B cell (primary cell): ENCODE results near the gene NRN1L. TPM values are rescaled to one million over a fixed set of nuclear protein-coding genes. Genes with fewer than 3 reads are reported as not detected.
A peak's percentile ranks its signal among the peaks of the same experiment; 100 is the strongest.

ENCODE experiments used
- ATAC-seq: fragments of 200-7000 bp; cut with Tn5 transposase; one replicate; pipeline ENCODE4 v1.10.0; 2021; ENCODE audit warnings: low read depth, mild to moderate bottlenecking, moderate number of reproducible peaks, moderate library complexity
- CTCF ChIA-PET: fragments of 350-600 bp; sonication (Branson Sonifier 250); formaldehyde crosslinking; loops from one replicate; lab custom pipeline; 2021; ENCODE audit warnings: antibody characterized with exemption, inconsistent platforms; lab: Charles Lee
- POLR2A ChIA-PET: fragments of 350-600 bp; sonication (Branson Sonifier 250); formaldehyde crosslinking; loops from one replicate; lab custom pipeline; 2021; ENCODE audit warnings: antibody characterized with exemption; lab: Charles Lee
- DNase-seq: peaks from one replicate; pipeline ENCODE4 v3.0.0; 2013
- H2AFZ ChIP-seq: 2 replicates; pipeline ENCODE4 v1.6.1; 2012; ENCODE audit warnings: mild to moderate bottlenecking, low read depth, low read length; ENCODE audit not compliant: insufficient read depth, poor library complexity, severe bottlenecking
- H3K27ac ChIP-seq, 2 donors: 1 replicate in 1 of 2; 2 replicates in 1 of 2; pipeline ENCODE4 v1.5.1; 2012 to 2013; ENCODE audit warnings: low read length in 2 of 2, mild to moderate bottlenecking in 2 of 2, moderate library complexity in 1 of 2
- H3K27me3 ChIP-seq, 4 experiments: fragments of 200-600 bp in 1 of 4; sonication (generic) in 1 of 4; replicated peaks in 1 of 4; 1 replicate in 2 of 4; 2 replicates in 2 of 4; pipeline versions ENCODE4 v1.6.1 to v1.7.0; 2013 to 2016; ENCODE audit warnings: low read length in 3 of 4, mild to moderate bottlenecking in 2 of 4, mixed read lengths in 1 of 4, moderate library complexity in 1 of 4; ENCODE audit not compliant: insufficient read depth in 4 of 4, control insufficient read depth in 3 of 4; ENCODE audit errors: control extremely low read depth in 1 of 4
- H3K36me3 ChIP-seq, 2 experiments: replicated peaks in 1 of 2; 1 replicate in 1 of 2; 2 replicates in 1 of 2; pipeline versions ENCODE4 v1.6.1 to v1.7.1; 2013; ENCODE audit warnings: low read length in 1 of 2; ENCODE audit not compliant: insufficient read depth in 2 of 2, control insufficient read depth in 1 of 2; ENCODE audit errors: control extremely low read depth in 1 of 2, extremely low read depth in 1 of 2
- H3K4me1 ChIP-seq, 2 donors: fragments of 200-600 bp in 1 of 2; sonication (generic) in 1 of 2; 1 replicate in 1 of 2; 2 replicates in 1 of 2; pipeline versions ENCODE4 v1.5.1 to v1.6.1; 2013 to 2017; ENCODE audit warnings: low read length in 2 of 2; ENCODE audit not compliant: control insufficient read depth in 2 of 2, insufficient read depth in 2 of 2
- H3K4me2 ChIP-seq: replicated peaks from 2 replicates; pipeline ENCODE3; 2012; ENCODE audit warnings: mild to moderate bottlenecking, low read depth, low read length; ENCODE audit not compliant: poor library complexity, severe bottlenecking
- H3K4me3 ChIP-seq, 5 experiments: fragments of 200-600 bp in 1 of 5; sonication (generic) in 1 of 5; 1 replicate in 3 of 5; 2 replicates in 2 of 5; pipeline versions ENCODE4 v1.5.1 to v1.7.0; 2011 to 2016; ENCODE audit warnings: low read length in 4 of 5, mild to moderate bottlenecking in 4 of 5, low read depth in 2 of 5, control low read depth in 1 of 5, moderate library complexity in 1 of 5; ENCODE audit not compliant: insufficient read depth in 1 of 5; ENCODE audit errors: control extremely low read depth in 1 of 5, extremely low read depth in 1 of 5
- H3K79me2 ChIP-seq: fragments of 200-600 bp; sonication (generic); one replicate; pipeline ENCODE4 v1.6.0; 2016; ENCODE audit warnings: low read length; ENCODE audit not compliant: control insufficient read depth, insufficient read depth
- H3K9ac ChIP-seq: fragments of 200-600 bp; sonication (generic); 2 replicates; pipeline ENCODE4 v1.6.1; 2017; ENCODE audit warnings: mild to moderate bottlenecking, low read length, moderate library complexity
- H3K9me3 ChIP-seq, 3 donors: one replicate each; pipeline versions ENCODE4 v1.6.1 to v1.7.1; 2013; ENCODE audit warnings: low read length in 2 of 3; ENCODE audit not compliant: control insufficient read depth in 2 of 3, insufficient read depth in 1 of 3; ENCODE audit errors: control extremely low read depth in 1 of 3
- H4K20me1 ChIP-seq: 2 replicates; pipeline ENCODE4 v1.6.0; 2012; ENCODE audit warnings: mild to moderate bottlenecking, low read length; ENCODE audit not compliant: insufficient read depth, control insufficient read depth, poor library complexity, severe bottlenecking
- H3K27ac Mint-ChIP-seq: one replicate; pipeline ENCODE4 v1.8.0; 2021; ENCODE audit warnings: mixed read lengths
- H3K27me3 Mint-ChIP-seq: one replicate; pipeline ENCODE4 v1.8.0; 2021; ENCODE audit warnings: mixed read lengths
- H3K4me1 Mint-ChIP-seq: one replicate; pipeline ENCODE4 v1.8.0; 2021; ENCODE audit warnings: mixed read lengths
- H3K4me3 Mint-ChIP-seq: one replicate; pipeline ENCODE4 v1.8.0; 2021; ENCODE audit warnings: mixed read lengths
- H3K9me3 Mint-ChIP-seq: one replicate; pipeline ENCODE4 v1.8.0; 2022; ENCODE audit warnings: mixed read lengths; ENCODE audit not compliant: insufficient read depth
- CTCF ChIP-seq: fragments of 200-600 bp; IDR thresholded peaks from one replicate; pipeline ENCODE4 v1.8.0; 2022; ENCODE audit warnings: antibody characterized with exemption, mild to moderate bottlenecking
- EZH2 ChIP-seq: IDR thresholded peaks from 2 replicates; pipeline ENCODE4 v1.6.1; 2012; ENCODE audit warnings: borderline replicate concordance, low read depth, mild to moderate bottlenecking, moderate library complexity, low read length; ENCODE audit not compliant: insufficient read depth, poor library complexity, severe bottlenecking
- WGBS: methylation state at CpG from one replicate; pipeline ENCODE4 v1.1.5; 2013; ENCODE audit warnings: missing lambda C conversion rate; ENCODE audit not compliant: insufficient coverage; 5-methylcytosine and 5-hydroxymethylcytosine counted together
- intact Hi-C: fragments of 100-400 bp; cut with micrococcal nuclease; formaldehyde crosslinking; loops from one replicate; pipeline ENCODE4 v1.10.0; 2022
- polyA plus RNA-seq: library from polyadenylated mRNA; depleted of rRNA; stranded (reverse); fragments of >200 nt; gene quantifications from 2 replicates; pipeline ENCODE4 v1.2.3, GENCODE V29; 2012
- total RNA-seq, 2 donors: library from RNA; stranded (reverse); fragments of 120-200 nt in 1 of 2; gene quantifications; 1 replicate in 1 of 2; 2 replicates in 1 of 2; pipeline versions ENCODE4 v1.2.3 to v1.2.4, GENCODE V29; 2013 to 2022

NRN1L gene
- total and polyA plus RNA-seq, 2 donors (not counting 1 experiment from before 2014, with no cell fraction given): 2.1 to 4.1 TPM

DNA sequence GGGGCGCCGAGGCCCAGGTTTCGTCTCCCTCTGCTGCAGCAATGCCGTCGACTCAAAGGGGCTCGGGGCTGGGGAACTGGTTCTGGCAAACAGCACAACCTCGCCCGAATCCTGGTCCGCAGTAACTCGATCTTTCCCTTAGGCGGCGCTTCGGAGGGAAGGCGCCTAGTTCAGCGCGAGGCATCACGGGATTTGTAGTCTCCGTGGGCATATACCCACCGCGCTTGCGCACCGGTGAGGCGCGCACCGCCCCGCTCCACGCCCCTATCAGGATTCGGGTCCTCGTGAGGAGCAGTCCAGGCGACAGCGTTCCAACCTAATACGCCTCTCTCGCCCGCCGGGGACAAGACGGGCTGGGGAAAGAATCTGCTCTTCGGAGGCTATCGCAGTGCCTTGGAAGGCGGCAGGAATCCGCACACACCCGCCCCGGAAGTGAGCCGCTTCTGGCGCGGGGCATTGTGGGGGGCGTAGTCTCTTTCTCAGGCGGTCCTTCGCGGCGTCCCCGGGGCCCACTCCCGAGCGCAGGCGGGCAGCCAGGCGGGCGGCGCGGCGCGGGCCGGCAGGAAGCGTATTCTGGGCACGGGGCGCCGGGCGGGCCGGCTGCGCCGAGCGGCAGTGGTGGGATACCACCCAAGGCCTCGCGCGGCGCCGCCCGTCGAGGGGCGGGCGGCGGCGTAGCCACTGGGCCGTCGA lies 42.7 kb upstream of the NRN1L start, which contains the start of gene THAP11:
Gene THAP11 (plus strand): TSS at position 505 of the 693 bp plus-strand sequence. CDS start 235 bp downstream, outside the sequence.
- WGBS: under 1% methylated on average over 83 of the region's 83 CpGs
- peak within 1 kb of the TSS; percentile 83 for H3K9ac ChIP-seq
- peak; percentile 58 for ATAC-seq
- peaks cover 31 to 42% of the 10 kb centered on the region in 2 donors for H3K4me1 ChIP-seq
- H3K4me3 ChIP-seq: peak within 1 kb of the TSS; percentile 74 to 98 (median 89)
- DNase-seq: peak; percentile 98
- no peak for TF ChIP-seq EZH2
- peak; percentile 83 for TF ChIP-seq CTCF
- H3K4me1 Mint-ChIP-seq: peaks cover 36% of the 10 kb centered on the region
- H3K27me3 Mint-ChIP-seq: no peaks in the 10 kb centered on the region
- H3K27me3 ChIP-seq: no peaks in the 10 kb centered on the region
- H3K36me3 ChIP-seq: no peaks in the 10 kb centered on the region
- H3K27ac Mint-ChIP-seq: peak within 1 kb of the TSS; percentile 98
- H2AFZ ChIP-seq: peak within 1 kb of the TSS; percentile 99
- no peaks in the 10 kb centered on the region for H3K9me3 Mint-ChIP-seq
- H3K27ac ChIP-seq: peak within 1 kb of the TSS; percentile 87 to 96
- ChIA-PET CTCF (interaction anchor here (2.6 kb wide), 1 partner anchor 26 kb away, joined by 20 read pairs; no protein-coding TSS in a partner anchor), POLR2A (interaction anchor here (0.6 to 0.8 kb wide), 2 partner anchors 9 to 1485 kb away, joined by 3 to 6 read pairs; no protein-coding TSS in a partner anchor)
- H3K79me2 ChIP-seq: peaks cover 23% of the 10 kb centered on the region
- peak within 1 kb of the TSS; percentile 97 for H3K4me2 ChIP-seq
- H3K4me3 Mint-ChIP-seq: peak within 1 kb of the TSS; percentile 96
- intact Hi-C loops: loop anchor here (1.0 to 10.0 kb wide), 10 partner anchors 9 to 1087 kb away; partner anchors contain the start of genes ACD, C16orf86, CTCF and DYNC1LI2
- peaks cover 0 to 5% (median 0%) of the 10 kb centered on the region in 3 donors for H3K9me3 ChIP-seq
- peaks cover 15% of the 10 kb centered on the region for H4K20me1 ChIP-seq
